ENCODE results near the gene LOXL1.

GRCh38 chr15:73887481-73887880 lies 38.8 kb upstream of the LOXL1 start:
- TF ChIP-seq EZH2 (IDR thresholded peaks at IDR 0.05; ENCODE audit: borderline replicate concordance, insufficient read depth, low read depth, low read length, poor library complexity, severe bottlenecking) (no peak), CTCF (IDR thresholded peaks at IDR 0.05) (no peak)

All from B cell (primary cell).